EH (cell line): ENCODE data around the gene LAMB3.

Source experiments
- DNase-seq: peaks from one replicate; pipeline ENCODE4 v3.0.0-alpha.2; 2015; ENCODE audit warnings: low read depth

Gene LAMB3

GRCh38 chr1:209617755-209618154 is 34.5 kb downstream of the LAMB3 start:
- DNase-seq, result no peak

GRCh38 chr1:209617047-209617673 is 35.1 kb downstream of the LAMB3 start:
- no peak for DNase-seq

GRCh38 chr1:209616366-209617046 is 35.7 kb downstream of the LAMB3 start:
- DNase-seq, result no peak

- DNase-seq, result no peak
Measured at GRCh38 chr1:209614906-209615305, 37.3 kb downstream of the LAMB3 start.

- no peak for DNase-seq
Measured at GRCh38 chr1:209614151-209614420, 38.1 kb downstream of the LAMB3 start.

- DNase-seq, result no peak
Measured at GRCh38 chr1:209613400-209614150, 38.6 kb downstream of the LAMB3 start.

DNA sequence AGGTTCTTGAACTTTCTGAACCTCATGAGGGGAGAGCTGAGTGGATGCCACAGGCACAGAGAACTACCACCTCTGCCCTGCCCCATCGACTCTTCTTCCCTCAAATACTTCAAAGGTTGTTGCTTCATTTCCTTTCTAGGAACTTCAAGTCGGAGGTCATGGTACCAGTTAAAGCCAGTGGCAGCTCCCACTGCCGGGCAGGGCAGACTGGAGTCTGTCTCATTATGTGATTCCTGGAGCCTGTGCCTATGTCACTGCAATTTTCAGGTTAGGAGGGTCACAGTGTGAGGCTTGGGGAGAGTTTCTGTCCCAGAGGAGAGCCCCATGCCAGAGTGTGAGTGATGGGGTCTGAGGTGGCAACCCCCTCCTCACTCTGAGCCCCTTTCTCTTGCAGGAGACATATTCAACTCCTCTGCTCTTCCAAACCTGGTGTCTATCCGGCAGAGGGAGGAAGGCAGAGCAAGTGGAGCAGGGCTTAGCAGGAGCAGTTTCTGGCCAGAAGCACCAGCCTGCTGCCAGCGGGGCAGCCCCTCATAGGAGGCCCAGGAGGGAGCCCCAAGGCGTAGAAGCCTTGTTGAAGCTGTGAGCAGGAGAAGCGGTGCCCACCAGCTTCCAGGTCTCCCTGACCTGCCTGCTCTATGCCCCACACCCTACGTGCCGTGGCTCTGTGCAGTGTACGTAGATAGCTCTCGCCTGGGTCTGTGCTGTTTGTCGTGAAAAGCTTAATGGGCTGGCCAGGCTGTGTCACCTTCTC is 39.4 kb downstream of the LAMB3 start:
- no peak for DNase-seq

GRCh38 chr1:209611771-209612570 is 40.3 kb downstream of the LAMB3 start:
- no peak for DNase-seq

DNA sequence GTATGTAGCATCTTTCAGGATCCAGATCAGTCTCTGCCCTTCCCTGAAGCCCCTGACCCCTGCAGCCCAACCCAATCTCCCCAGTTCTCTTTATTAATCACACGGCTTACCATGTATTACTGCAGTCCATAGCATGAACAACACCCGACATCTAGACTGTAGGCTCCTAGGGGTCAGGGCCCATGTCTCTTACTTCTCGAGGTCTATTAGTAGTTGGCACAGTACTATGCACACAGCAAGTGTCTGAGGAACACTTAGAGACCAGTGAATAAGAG is 41.7 kb downstream of the LAMB3 start:
- no peak for DNase-seq

DNA sequence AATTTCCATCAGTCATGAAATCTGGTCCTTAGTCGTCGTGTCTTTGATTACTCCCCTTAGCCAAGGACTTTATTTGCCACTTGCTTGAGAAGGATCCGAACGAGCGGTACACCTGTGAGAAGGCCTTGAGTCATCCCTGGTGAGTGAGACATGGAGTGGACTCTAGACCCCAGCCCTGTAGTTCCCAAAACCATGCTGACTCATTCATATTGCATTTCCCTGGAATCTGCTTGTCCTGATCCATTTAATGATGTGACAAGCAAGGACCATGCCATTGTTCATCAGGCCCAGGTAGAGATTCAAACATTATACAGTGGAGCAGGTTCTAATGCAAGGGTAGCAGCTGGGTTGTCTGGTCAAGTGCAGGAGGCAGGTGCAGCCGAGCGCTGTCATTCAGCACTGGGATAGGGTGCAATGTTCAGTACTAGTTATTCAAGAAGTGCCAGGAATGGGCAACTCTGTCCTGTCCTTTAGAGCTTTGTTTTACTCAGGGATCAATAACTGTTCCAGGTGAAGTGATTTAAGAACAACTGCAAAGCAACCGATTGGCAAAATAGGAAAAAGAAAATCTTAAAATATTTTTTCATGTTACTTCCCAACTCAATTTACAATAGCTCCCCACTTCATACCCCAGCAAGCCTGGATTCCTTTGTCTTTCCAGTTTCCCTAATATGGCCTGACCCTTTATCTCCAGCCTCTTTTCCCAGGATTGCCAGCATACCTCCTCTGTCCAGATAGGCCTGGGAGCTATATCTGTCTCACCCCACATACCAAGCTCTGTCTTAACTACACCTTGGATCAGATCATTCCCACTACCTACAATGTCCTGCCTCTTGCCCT is 42.2 kb downstream of the LAMB3 start:
- DNase-seq, result no peak

GRCh38 chr1:209609041-209609790 is 43.0 kb downstream of the LAMB3 start:
- no peak for DNase-seq

DNA sequence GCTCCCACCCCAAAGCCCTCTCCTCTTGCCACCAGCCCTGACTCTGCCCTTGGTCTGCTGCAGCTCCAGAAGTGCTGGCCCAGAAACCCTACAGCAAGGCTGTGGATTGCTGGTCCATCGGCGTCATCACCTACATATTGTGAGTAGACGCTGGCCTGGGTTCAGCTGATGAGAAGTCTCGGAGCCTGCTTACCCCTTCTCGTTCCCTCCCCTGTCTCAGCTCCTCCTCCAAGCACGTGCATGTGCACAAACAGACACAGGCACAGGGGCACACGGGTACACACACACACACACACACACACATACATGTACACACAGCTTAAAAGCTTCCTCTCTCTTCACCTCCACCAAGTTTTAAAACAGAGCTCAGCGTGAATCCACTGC is 44.4 kb downstream of the LAMB3 start:
- DNase-seq, result no peak

GRCh38 chr1:209607102-209607794 is 45.0 kb downstream of the LAMB3 start:
- peak; percentile 54 for DNase-seq

DNA sequence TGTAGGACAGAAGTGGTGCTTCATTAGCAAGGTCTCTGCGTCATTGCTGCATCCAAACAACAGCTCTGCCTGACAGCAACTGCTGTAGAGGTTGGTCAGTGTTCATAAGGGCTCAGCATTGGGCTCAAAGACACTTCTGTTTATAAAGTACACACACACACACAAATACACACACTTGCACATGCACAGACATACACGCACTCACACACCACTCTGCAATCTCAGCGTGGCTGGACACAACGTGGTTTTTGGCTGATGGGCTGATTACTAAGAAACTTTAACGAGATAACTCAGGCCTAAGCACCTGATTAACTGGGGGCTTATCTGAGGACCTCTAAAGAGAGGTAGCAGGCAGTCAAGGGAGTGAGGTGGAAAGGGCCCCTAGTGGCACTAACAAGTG is 48.3 kb downstream of the LAMB3 start:
- DNase-seq, result no peak

DNA sequence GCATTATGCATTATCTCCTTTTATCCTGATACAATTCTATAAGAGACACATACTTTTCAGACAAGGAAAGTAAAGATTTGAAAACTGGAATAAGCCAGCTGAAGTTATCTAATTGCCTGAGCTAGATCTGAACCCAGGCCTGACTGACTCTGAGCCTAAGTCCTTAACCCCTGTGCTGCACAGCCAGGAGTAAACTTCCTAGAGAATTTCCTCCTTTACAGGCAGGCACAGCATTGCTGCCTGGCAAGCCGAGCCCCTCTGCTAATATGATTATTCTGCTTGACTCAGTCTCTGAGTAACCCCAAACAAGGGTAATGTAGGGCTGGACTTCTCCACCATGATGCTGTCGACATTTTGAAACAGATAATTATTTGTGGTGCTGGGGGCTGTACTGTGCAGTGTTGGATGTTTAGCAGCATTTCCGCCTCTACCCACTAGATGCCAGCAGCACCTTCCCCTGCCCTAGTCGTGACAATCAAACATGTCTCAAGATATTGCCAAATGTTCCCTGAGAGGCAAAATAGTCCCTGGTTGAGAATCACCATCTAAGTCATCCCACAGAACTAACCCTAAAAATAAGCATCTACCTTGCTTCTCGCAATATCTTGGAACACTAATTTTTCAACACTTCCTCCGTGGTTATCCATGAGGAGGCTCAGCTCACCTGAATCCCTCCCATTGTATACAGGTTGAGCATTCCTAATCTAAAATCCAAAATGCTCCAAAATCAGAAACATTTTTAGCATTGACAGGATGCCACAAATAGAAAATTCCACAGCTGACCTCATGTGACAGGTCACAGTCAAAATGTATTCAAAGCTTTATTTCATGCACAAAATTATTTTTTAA is 50.2 kb downstream of the LAMB3 start:
- DNase-seq, result peak; percentile 48

DNA sequence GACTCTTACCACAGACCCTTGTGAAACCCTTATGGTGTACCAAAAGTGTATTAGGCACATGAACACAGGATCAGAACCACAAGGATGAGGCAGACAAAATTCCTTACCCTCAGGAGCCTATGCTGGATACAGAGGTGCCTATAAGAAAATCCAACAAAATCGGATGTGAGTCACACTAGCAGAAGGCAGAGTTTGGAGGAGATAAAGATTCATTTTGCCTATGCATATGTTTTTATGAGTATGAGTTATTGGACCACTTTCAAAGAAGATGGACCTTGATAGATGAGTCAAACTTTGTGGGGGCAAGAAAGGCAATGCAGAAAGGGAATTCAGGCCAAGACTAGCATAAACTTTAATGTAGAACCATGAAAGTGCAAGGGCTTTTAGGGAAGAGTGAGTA is 51.7 kb downstream of the LAMB3 start:
- peak; percentile 70 for DNase-seq

- no peak for DNase-seq
Measured at GRCh38 chr1:209598227-209598626, 54.0 kb downstream of the LAMB3 start.

- no peak for DNase-seq
Measured at GRCh38 chr1:209597499-209597898, 54.7 kb downstream of the LAMB3 start.
